ENCODE results near the gene PCGF6.
"Not testable (repeated sequence)": the region's sequence is repeated elsewhere in the genome, so short reads cannot be mapped to it uniquely, and the experiment has no call there.

PCGF6 gene

GRCh38 chr10:103316087-103316486, 34.9 kb downstream of the PCGF6 start:
- DNase-seq = no peak

- no peak for DNase-seq
Measured at GRCh38 chr10:103310197-103310596, 40.7 kb downstream of the PCGF6 start.

- no peak for DNase-seq
Measured at GRCh38 chr10:103307594-103307993, 43.3 kb downstream of the PCGF6 start.

- DNase-seq = peak in 1 of 51 donors; percentile 17
Measured at GRCh38 chr10:103295374-103296015, 55.4 kb downstream of the PCGF6 start.

GRCh38 chr10:103291588-103291987, 59.4 kb downstream of the PCGF6 start:
- DNase-seq = no peak

GRCh38 chr10:103287992-103288391, 62.9 kb downstream of the PCGF6 start:
- no peak for DNase-seq

GRCh38 chr10:103284170-103284569, 66.8 kb downstream of the PCGF6 start:
- DNase-seq = no peak

- DNase-seq = no peak
Measured at GRCh38 chr10:103282961-103283360, 68.0 kb downstream of the PCGF6 start.

- peak in 23 of 51 donors; percentile 1 to 63 (median 31) for DNase-seq
Measured at GRCh38 chr10:103281753-103282152, 69.2 kb downstream of the PCGF6 start.

GRCh38 chr10:103280506-103280905, 70.4 kb downstream of the PCGF6 start:
- no peak for DNase-seq

- DNase-seq = peak in 1 of 51 donors; percentile 5
Measured at GRCh38 chr10:103280031-103280430, 70.9 kb downstream of the PCGF6 start.

GRCh38 chr10:103278862-103279298, 72.1 kb downstream of the PCGF6 start:
- peak in 9 of 51 donors; percentile 4 to 35 (median 12) for DNase-seq

- DNase-seq = no peak
Measured at GRCh38 chr10:103278537-103278823, 72.5 kb downstream of the PCGF6 start.

GRCh38 chr10:103277713-103278536, 73.0 kb downstream of the PCGF6 start:
- peak in 3 of 51 donors; percentile 19 to 41 (median 23) for DNase-seq

GRCh38 chr10:103276896-103277712, 73.8 kb downstream of the PCGF6 start, which contains the start of gene INA:
TSS of gene INA (plus strand) at chr10:103277138. CDS start at chr10:103277212, 74 bp downstream.
- DNase-seq = peak in 28 of 51 donors; percentile 6 to 61 (median 34)

- DNase-seq = peak in 1 of 51 donors; percentile 41
Measured at GRCh38 chr10:103276251-103276895, 74.6 kb downstream of the PCGF6 start.

GRCh38 chr10:103273041-103273441, 77.9 kb downstream of the PCGF6 start:
- DNase-seq = peak in 3 of 51 donors; percentile 11 to 43 (median 23)

- DNase-seq = peak in 16 of 51 donors; percentile 5 to 46 (median 14)
Measured at GRCh38 chr10:103265717-103266329, 85.1 kb downstream of the PCGF6 start.

- DNase-seq = no peak
Measured at GRCh38 chr10:103262229-103262628, 88.7 kb downstream of the PCGF6 start.

GRCh38 chr10:103259989-103260388, 91.0 kb downstream of the PCGF6 start:
- no peak for DNase-seq

- not testable (repeated sequence) for DNase-seq
Measured at GRCh38 chr10:103258928-103259327, 92.0 kb downstream of the PCGF6 start.

Data from hypothalamus (tissue), 51 donors.